ENCODE results near the gene FOXP4. TPM values are rescaled to one million over a fixed set of nuclear protein-coding genes. Genes with fewer than 3 reads are reported as not detected.
A peak's percentile ranks its signal among the peaks of the same experiment; 100 is the strongest.

FOXP4 gene
- total and polyA plus RNA-seq, 2 donors (not counting 1 experiment from before 2014, with no cell fraction given) = 0.81 to 1.8 TPM

DNA sequence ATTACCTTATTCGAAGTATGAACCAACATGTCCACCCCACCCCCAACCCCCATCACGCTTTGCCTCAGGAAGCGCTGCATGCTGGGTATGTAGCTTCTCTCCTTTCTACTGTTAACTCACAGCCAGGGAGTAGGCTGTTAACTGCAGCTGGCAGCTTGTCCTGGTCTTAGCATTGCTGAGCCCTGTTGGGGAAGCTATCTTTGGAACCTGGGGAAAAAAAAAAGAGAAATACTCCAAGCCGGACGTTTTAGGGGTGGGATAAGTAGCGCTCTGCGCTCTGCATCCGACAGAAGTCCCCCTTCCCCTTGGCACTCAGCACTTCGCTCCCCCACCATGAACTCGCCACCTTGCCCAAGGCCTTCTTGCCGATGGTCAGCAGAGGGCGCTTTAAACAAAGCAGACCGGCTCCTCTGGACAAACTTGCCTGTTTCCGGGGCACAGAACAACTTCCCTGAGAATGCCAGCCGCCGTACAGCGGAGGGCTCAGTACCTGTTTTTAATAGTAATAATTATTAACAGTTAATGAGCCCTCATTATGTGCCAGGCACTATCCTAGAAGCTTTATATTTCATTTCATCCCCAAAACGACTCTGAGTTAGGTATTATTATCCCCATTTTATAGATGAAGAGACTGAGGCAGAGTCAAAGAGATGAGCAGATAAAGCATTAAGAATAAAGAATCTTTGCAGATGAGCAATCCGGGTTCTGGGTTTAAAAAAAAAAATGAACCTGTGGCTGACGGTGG is 56.9 kb downstream of the FOXP4 start:
- Histone ChIP-seq H3K4me2 (ENCODE audit: extremely low read depth, insufficient read depth, low read length) (no peak overlapping the region), H3K27ac (ENCODE audit: insufficient read depth, low read length) (no peak overlapping the region), H3K9ac (ENCODE audit: insufficient read depth, low read length) (no peak overlapping the region), H3K27me3 (ENCODE audit: control insufficient read depth, insufficient read depth, low read length) (no peaks in the 10 kb centered on the region), H3K36me3 (ENCODE audit: control insufficient read depth, insufficient read depth, low read length) (no peaks in the 10 kb centered on the region), H2AFZ (ENCODE audit: low read length) (no peak overlapping the region), H3K4me3 (replicated peaks in 1 of 4; ENCODE audit: control extremely low read depth in 1 of 4, insufficient read depth in 1 of 4, low read depth in 3 of 4, low read length in 4 of 4) (peak overlapping the region in 1 of 4 experiments; percentile 33), H3K9me3 (ENCODE audit: control insufficient read depth, insufficient read depth, low read depth, low read length) (no peaks in the 10 kb centered on the region), H3K4me1 (ENCODE audit: control insufficient read depth, extremely low read depth, insufficient read depth, low read length) (no peaks in the 10 kb centered on the region), H3K79me2 (ENCODE audit: control insufficient read depth, insufficient read depth, low read length) (no peaks in the 10 kb centered on the region), H4K20me1 (ENCODE audit: control insufficient read depth, extremely low read depth, insufficient read depth, low read length) (no peaks in the 10 kb centered on the region)
- peak; percentile 79 to 86 for DNase-seq (ENCODE audit: low read depth in 2 of 2)
- TF ChIP-seq, protein P1, sequence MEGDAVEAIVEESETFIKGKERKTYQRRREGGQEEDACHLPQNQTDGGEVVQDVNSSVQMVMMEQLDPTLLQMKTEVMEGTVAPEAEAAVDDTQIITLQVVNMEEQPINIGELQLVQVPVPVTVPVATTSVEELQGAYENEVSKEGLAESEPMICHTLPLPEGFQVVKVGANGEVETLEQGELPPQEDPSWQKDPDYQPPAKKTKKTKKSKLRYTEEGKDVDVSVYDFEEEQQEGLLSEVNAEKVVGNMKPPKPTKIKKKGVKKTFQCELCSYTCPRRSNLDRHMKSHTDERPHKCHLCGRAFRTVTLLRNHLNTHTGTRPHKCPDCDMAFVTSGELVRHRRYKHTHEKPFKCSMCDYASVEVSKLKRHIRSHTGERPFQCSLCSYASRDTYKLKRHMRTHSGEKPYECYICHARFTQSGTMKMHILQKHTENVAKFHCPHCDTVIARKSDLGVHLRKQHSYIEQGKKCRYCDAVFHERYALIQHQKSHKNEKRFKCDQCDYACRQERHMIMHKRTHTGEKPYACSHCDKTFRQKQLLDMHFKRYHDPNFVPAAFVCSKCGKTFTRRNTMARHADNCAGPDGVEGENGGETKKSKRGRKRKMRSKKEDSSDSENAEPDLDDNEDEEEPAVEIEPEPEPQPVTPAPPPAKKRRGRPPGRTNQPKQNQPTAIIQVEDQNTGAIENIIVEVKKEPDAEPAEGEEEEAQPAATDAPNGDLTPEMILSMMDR (conservative IDR thresholded peaks at IDR 0.05 in 1 of 2, IDR thresholded peaks at IDR 0.05 in 1 of 2; ENCODE audit: low read depth in 1 of 2, low read length in 2 of 2) = peak; percentile 85 to 92
- TF ChIP-seq EZH2 (IDR thresholded peaks at IDR 0.05; ENCODE audit: low read length, missing control alignments) = no peak

DNA sequence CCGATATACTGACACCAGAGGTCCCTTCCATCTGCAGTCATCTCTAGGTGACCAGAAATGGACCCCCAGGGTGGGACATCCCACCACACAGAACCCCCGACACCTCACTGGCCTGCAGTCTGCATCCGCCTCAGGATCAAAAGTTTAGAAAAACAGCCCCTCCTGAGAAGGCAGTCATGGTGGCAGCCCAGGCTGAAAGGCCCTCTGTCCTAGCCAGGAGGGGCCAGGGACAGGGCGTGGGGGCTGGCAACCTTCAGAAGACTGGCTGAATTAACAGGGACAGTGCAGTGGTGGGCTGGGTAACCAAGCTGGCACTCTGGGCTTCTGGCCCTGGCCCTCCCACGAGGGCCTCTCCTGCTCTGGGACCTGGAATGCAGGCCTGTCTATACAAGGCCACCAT is 57.8 kb downstream of the FOXP4 start:
- H3K9ac ChIP-seq (ENCODE audit: insufficient read depth, low read length) = no peak overlapping the region
- H3K9me3 ChIP-seq (ENCODE audit: control insufficient read depth, insufficient read depth, low read depth, low read length) = no peaks in the 10 kb centered on the region
- no peak overlapping the region for H3K4me3 ChIP-seq (replicated peaks in 1 of 4; ENCODE audit: control extremely low read depth in 1 of 4, insufficient read depth in 1 of 4, low read depth in 3 of 4, low read length in 4 of 4)
- no peak overlapping the region for H3K4me2 ChIP-seq (ENCODE audit: extremely low read depth, insufficient read depth, low read length)
- no peaks in the 10 kb centered on the region for H3K27me3 ChIP-seq (ENCODE audit: control insufficient read depth, insufficient read depth, low read length)
- no peaks in the 10 kb centered on the region for H3K79me2 ChIP-seq (ENCODE audit: control insufficient read depth, insufficient read depth, low read length)
- DNase-seq (ENCODE audit: low read depth in 2 of 2) = no peak
- no peak for TF ChIP-seq EZH2 (IDR thresholded peaks at IDR 0.05; ENCODE audit: low read length, missing control alignments)
- TF ChIP-seq, protein P1 (conservative IDR thresholded peaks at IDR 0.05 in 1 of 2, IDR thresholded peaks at IDR 0.05 in 1 of 2; ENCODE audit: low read depth in 1 of 2, low read length in 2 of 2) = no peak
- H3K27ac ChIP-seq (ENCODE audit: insufficient read depth, low read length) = no peak overlapping the region
- no peaks in the 10 kb centered on the region for H3K36me3 ChIP-seq (ENCODE audit: control insufficient read depth, insufficient read depth, low read length)
- no peaks in the 10 kb centered on the region for H4K20me1 ChIP-seq (ENCODE audit: control insufficient read depth, extremely low read depth, insufficient read depth, low read length)
- no peak overlapping the region for H2AFZ ChIP-seq (ENCODE audit: low read length)
- H3K4me1 ChIP-seq (ENCODE audit: control insufficient read depth, extremely low read depth, insufficient read depth, low read length) = no peaks in the 10 kb centered on the region

DNA sequence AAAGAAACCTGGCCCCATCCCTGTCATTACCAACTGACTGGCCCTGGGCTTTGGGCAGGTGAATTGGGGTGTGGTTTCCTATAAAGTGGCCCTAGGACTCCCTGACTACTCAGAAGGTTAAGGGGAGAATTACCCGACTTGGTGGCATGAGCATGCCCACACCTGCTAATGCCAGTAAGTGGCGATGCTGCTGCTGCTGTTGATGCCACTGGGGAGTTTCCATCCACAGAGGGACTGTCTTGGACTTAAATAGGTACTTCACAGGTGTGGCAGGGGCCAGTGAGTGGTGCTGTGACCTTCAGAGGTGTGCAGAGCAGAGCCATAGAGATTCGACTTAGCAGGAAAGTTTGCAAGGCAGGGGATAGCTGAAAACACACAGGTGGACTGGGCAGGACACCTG is 59.5 kb downstream of the FOXP4 start:
- Histone ChIP-seq H2AFZ (ENCODE audit: low read length) (no peak overlapping the region), H3K27me3 (ENCODE audit: control insufficient read depth, insufficient read depth, low read length) (no peaks in the 10 kb centered on the region), H3K4me3 (replicated peaks in 1 of 4; ENCODE audit: control extremely low read depth in 1 of 4, insufficient read depth in 1 of 4, low read depth in 3 of 4, low read length in 4 of 4) (no peak overlapping the region), H3K4me1 (ENCODE audit: control insufficient read depth, extremely low read depth, insufficient read depth, low read length) (no peaks in the 10 kb centered on the region), H3K4me2 (ENCODE audit: extremely low read depth, insufficient read depth, low read length) (no peak overlapping the region), H3K79me2 (ENCODE audit: control insufficient read depth, insufficient read depth, low read length) (no peaks in the 10 kb centered on the region), H4K20me1 (ENCODE audit: control insufficient read depth, extremely low read depth, insufficient read depth, low read length) (no peaks in the 10 kb centered on the region), H3K36me3 (ENCODE audit: control insufficient read depth, insufficient read depth, low read length) (no peaks in the 10 kb centered on the region), H3K27ac (ENCODE audit: insufficient read depth, low read length) (no peak overlapping the region), H3K9ac (ENCODE audit: insufficient read depth, low read length) (no peak overlapping the region), H3K9me3 (ENCODE audit: control insufficient read depth, insufficient read depth, low read depth, low read length) (no peaks in the 10 kb centered on the region)
- TF ChIP-seq, protein P1 (conservative IDR thresholded peaks at IDR 0.05 in 1 of 2, IDR thresholded peaks at IDR 0.05 in 1 of 2; ENCODE audit: low read depth in 1 of 2, low read length in 2 of 2) = no peak
- no peak for TF ChIP-seq EZH2 (IDR thresholded peaks at IDR 0.05; ENCODE audit: low read length, missing control alignments)
- DNase-seq (ENCODE audit: low read depth in 2 of 2) = no peak

All from fibroblast of lung (primary cell).